ENCODE results near the gene AP2S1.
A peak's percentile ranks its signal among the peaks of the same experiment; 100 is the strongest.

Gene AP2S1

DNA sequence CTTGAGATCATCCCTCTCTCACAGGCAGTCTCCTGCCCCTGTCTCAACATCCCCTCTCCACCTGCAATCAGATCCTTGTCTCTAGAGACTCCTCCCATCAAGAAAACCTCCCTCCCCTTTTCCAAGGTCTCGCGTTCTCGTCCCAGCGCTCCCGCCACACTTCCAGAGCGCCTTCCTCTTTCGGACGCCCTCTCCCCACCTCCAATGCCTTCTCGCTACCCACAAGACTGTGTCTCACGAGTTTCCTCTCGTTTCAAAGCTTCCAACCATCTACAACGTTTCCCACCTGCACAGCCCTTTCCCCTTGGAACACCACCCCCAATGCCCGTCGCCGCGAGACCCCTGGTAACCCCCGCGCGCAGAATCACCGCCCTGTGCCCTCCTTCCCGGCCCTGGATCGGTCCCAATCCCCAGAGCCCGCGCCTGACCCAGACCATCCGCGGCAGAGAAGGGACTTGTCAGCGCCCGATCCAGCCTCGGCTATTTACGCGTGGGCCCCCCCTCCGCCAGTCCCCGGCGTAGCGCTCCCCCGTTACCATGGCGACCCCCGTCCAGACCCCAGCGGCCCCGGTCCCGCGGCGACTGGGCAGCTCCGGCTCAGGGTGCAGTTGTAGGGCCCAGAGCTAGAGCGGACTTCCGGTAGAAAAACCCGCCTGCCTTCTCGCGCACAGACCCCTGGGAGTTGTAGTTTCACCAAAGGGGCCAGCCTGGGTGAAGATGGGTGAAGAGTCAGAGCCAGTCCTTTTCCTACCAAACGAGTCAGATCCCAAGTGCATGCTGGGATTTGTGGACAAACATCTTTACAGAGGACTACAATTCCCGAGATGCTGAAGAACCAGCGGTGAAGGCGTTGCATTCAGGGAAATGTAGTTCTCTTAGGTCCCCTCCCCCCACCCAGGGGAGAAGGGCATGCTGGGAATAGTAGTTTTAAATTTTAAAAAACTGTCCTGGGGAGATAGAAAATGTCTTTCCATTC lies at the start of gene AP2S1:
Gene AP2S1, minus strand, starts transcription at position 619 of the 976 bp plus-strand sequence. Its CDS starts 80 bp downstream, at position 539.
- TF ChIP-seq, protein P1, sequence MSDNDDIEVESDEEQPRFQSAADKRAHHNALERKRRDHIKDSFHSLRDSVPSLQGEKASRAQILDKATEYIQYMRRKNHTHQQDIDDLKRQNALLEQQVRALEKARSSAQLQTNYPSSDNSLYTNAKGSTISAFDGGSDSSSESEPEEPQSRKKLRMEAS (IDR thresholded peaks at IDR 0.05; ENCODE audit: low read depth, low read length), result peak; percentile 83
- peak; percentile 93 for TF ChIP-seq POLR2A (IDR thresholded peaks at IDR 0.05; ENCODE audit: extremely low read depth, insufficient read length)
- TF ChIP-seq, protein P2, sequence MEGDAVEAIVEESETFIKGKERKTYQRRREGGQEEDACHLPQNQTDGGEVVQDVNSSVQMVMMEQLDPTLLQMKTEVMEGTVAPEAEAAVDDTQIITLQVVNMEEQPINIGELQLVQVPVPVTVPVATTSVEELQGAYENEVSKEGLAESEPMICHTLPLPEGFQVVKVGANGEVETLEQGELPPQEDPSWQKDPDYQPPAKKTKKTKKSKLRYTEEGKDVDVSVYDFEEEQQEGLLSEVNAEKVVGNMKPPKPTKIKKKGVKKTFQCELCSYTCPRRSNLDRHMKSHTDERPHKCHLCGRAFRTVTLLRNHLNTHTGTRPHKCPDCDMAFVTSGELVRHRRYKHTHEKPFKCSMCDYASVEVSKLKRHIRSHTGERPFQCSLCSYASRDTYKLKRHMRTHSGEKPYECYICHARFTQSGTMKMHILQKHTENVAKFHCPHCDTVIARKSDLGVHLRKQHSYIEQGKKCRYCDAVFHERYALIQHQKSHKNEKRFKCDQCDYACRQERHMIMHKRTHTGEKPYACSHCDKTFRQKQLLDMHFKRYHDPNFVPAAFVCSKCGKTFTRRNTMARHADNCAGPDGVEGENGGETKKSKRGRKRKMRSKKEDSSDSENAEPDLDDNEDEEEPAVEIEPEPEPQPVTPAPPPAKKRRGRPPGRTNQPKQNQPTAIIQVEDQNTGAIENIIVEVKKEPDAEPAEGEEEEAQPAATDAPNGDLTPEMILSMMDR (IDR thresholded peaks at IDR 0.05; ENCODE audit: low read depth, low read length), result no peak
- peak; percentile 98 for TF ChIP-seq MYC (IDR thresholded peaks at IDR 0.05; ENCODE audit: low read depth, low read length)
- peak within 1 kb of the TSS; percentile 90 for H3K4me3 ChIP-seq (ENCODE audit: low read depth, low read length)
- peak; percentile 100 for DNase-seq (ENCODE audit: low read depth)

DNA sequence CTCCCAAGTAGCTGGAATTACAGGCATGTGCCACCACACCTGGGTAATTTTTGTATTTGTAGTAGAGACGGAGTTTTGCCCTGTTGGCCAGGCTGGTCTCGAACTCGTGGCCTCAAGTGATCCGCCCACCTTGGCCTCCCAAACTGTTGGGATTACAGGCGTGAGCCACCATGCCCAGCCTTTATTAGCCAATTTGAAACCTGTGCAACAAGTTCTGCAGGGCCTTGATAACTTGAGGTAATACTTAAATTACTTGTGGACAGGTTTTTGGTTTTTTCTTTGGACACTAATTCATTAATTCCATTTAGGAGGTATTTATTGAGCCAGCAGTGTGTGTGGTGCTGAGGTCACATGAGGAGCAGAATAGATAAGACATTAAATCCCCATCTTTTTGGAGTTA lies 49.7 kb upstream of the AP2S1 start:
- no peak overlapping the region for H3K4me3 ChIP-seq (ENCODE audit: low read depth, low read length)
- DNase-seq (ENCODE audit: low read depth), result no peak
- TF ChIP-seq, protein P2 (IDR thresholded peaks at IDR 0.05; ENCODE audit: low read depth, low read length), result no peak
- no peak for TF ChIP-seq MYC (IDR thresholded peaks at IDR 0.05; ENCODE audit: low read depth, low read length)
- TF ChIP-seq, protein P1 (IDR thresholded peaks at IDR 0.05; ENCODE audit: low read depth, low read length), result no peak
- TF ChIP-seq POLR2A (IDR thresholded peaks at IDR 0.05; ENCODE audit: extremely low read depth, insufficient read length), result no peak

DNA sequence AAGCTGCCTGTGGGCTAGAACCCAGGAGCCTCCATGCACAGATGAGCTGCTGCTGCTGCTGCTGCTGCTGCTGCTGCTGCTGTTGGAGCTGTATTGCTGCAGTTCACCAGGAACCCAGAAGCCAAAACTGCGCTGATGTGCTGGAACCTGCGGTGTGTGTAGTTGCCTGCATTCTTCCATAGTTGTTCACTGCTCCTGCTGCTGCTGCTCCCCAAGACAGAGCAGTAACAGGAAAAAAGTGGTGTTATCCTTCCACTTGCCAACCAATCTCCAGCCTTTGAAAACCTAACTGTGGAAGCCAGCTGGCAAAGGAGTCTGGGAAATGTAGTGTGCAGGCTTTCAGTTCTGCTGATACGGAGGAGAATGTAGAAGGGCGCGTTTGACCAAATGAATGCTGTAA lies 48.1 kb upstream of the AP2S1 start:
- DNase-seq (ENCODE audit: low read depth), result no peak
- TF ChIP-seq POLR2A (IDR thresholded peaks at IDR 0.05; ENCODE audit: extremely low read depth, insufficient read length) (no peak), MYC (IDR thresholded peaks at IDR 0.05; ENCODE audit: low read depth, low read length) (no peak)
- TF ChIP-seq, protein P1 (IDR thresholded peaks at IDR 0.05; ENCODE audit: low read depth, low read length), result no peak
- TF ChIP-seq, protein P2 (IDR thresholded peaks at IDR 0.05; ENCODE audit: low read depth, low read length), result no peak
- H3K4me3 ChIP-seq (ENCODE audit: low read depth, low read length), result no peak overlapping the region

DNA sequence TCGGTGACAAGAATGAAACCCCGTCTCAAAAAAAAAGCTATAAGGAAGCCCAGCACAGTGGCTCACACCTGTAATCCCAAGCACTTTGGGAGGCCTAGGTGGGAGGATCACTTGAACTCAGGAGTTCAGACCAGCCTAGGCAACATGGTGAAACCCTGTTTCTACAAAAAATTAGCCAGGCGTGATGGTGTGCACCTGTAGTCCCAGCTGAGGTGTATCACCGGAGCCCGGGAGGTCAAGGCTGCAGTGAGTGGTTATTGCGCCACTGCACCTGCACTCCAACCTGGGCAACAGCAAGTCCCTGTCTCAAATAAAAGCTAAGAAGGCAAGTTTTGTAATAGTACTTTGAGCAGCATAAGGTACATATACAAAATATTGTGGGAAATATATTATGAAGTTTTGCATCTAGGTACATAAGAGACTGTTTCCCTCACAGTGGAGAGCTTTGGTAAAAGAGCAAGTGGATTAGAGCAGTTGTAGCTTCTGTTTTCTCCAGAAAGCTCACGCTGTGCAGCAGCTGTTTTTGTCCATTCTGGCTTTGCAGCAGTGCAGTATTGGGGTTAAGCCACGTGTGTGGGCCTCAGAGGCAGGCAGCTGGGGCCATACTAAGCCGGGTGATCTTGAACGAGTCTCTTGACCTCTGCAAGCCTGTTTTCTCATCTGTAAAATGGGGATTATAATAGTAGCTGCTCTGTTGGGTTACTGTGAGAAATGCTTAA lies 45.6 kb upstream of the AP2S1 start:
- DNase-seq (ENCODE audit: low read depth), result no peak
- no peak overlapping the region for H3K4me3 ChIP-seq (ENCODE audit: low read depth, low read length)
- TF ChIP-seq, protein P1 (IDR thresholded peaks at IDR 0.05; ENCODE audit: low read depth, low read length), result no peak
- TF ChIP-seq MYC (IDR thresholded peaks at IDR 0.05; ENCODE audit: low read depth, low read length), result no peak
- TF ChIP-seq, protein P2 (IDR thresholded peaks at IDR 0.05; ENCODE audit: low read depth, low read length), result no peak
- TF ChIP-seq POLR2A (IDR thresholded peaks at IDR 0.05; ENCODE audit: extremely low read depth, insufficient read length), result no peak

DNA sequence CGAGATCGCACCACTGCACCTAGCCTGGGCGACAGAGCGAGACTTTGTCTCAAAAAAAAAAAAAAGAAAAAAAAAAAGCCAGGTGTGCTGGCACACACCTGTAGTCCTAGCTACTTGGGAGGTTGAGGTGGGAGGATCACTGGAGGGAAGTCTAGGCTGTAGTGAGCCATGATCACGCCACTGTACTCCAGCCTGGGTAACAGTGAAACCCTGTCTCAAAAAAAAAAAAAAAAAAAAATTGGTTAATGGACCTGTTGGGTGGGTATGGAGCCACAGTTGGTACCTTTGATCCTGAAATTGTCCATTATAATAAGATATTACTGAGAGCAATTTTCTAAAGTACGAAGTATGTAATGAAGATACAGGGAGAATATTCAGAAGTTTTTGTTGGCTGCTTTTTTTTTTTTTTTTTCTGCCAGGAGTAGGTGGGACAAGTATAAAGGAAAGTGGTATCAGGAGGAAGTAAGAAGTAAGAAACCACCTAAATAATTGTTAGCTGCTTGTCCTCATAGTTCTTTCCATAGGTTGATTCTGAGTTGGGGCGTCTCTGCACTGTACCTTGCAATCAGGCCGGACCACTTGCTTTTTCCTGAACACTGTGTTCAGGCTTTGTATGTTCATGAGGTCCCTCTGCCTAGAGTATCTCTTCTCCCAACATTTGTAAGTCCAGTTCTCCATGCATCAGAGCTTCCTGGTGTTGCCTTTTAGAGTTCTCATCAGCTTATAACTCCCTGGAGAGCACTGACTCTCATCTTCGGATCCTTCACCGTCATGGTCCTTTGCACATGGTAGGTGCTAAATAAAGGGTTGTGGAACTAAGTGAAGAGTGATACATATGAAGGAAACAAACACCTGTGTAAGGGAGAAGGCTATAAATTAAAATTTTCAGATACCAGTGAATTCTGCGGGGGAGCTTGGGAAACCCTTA lies 41.9 kb upstream of the AP2S1 start:
- no peak for DNase-seq (ENCODE audit: low read depth)
- TF ChIP-seq, protein P2 (IDR thresholded peaks at IDR 0.05; ENCODE audit: low read depth, low read length), result no peak
- TF ChIP-seq, protein P1 (IDR thresholded peaks at IDR 0.05; ENCODE audit: low read depth, low read length), result no peak
- TF ChIP-seq POLR2A (IDR thresholded peaks at IDR 0.05; ENCODE audit: extremely low read depth, insufficient read length), result no peak
- no peak for TF ChIP-seq MYC (IDR thresholded peaks at IDR 0.05; ENCODE audit: low read depth, low read length)
- H3K4me3 ChIP-seq (ENCODE audit: low read depth, low read length), result no peak overlapping the region

All from NB4 (cell line).